C1 segment of cervical spinal cord (tissue), 14 donors: ENCODE measurements around the gene BMP7.
A peak's percentile ranks its signal among the peaks of the same experiment; 100 is the strongest.

Source experiments
- DNase-seq, 14 donors: peaks; one replicate each; lab custom pipeline; 2025; lab: John Stamatoyannopoulos, UW

The BMP7 gene

GRCh38 chr20:57266291-57267157 is at the start of gene BMP7:
Gene BMP7, minus strand, starts transcription at chr20:57266641. Its CDS starts 519 bp downstream, at chr20:57266122.
- peak in 12 of 14 donors; percentile 14 to 85 (median 68) for DNase-seq

GRCh38 chr20:57315976-57316480 is 49.6 kb upstream of the BMP7 start:
- no peak for DNase-seq

GRCh38 chr20:57315083-57315975 is 48.9 kb upstream of the BMP7 start:
- DNase-seq: no peak

GRCh38 chr20:57313951-57314350 is 47.5 kb upstream of the BMP7 start:
- no peak for DNase-seq

GRCh38 chr20:57313230-57313629 is 46.8 kb upstream of the BMP7 start:
- no peak for DNase-seq

- no peak for DNase-seq
These were observed 45.7 kb upstream of the BMP7 start for GRCh38 chr20:57312138-57312537.

- DNase-seq: no peak
These were observed 44.5 kb upstream of the BMP7 start for GRCh38 chr20:57310821-57311514.

GRCh38 chr20:57309544-57310115 is 43.2 kb upstream of the BMP7 start:
- DNase-seq: peak in 5 of 14 donors; percentile 14 to 48 (median 18)

GRCh38 chr20:57308451-57309271 is 42.2 kb upstream of the BMP7 start:
- no peak for DNase-seq

GRCh38 chr20:57306747-57307146 is 40.3 kb upstream of the BMP7 start:
- DNase-seq: no peak

GRCh38 chr20:57301026-57301425 is 34.6 kb upstream of the BMP7 start:
- no peak for DNase-seq

GRCh38 chr20:57298457-57298856 is 32.0 kb upstream of the BMP7 start:
- DNase-seq: no peak

GRCh38 chr20:57294550-57294949 is 28.1 kb upstream of the BMP7 start:
- DNase-seq: no peak

- DNase-seq: no peak
These were observed 27.6 kb upstream of the BMP7 start for GRCh38 chr20:57293995-57294394.

GRCh38 chr20:57292611-57293010 is 26.2 kb upstream of the BMP7 start:
- DNase-seq: no peak

GRCh38 chr20:57291694-57292093 is 25.3 kb upstream of the BMP7 start:
- DNase-seq: no peak

- DNase-seq: no peak
These were observed 24.6 kb upstream of the BMP7 start for GRCh38 chr20:57291003-57291402.

GRCh38 chr20:57290178-57290484 is 23.7 kb upstream of the BMP7 start:
- no peak for DNase-seq

- DNase-seq: peak in 10 of 14 donors; percentile 42 to 86 (median 69)
These were observed 23.1 kb upstream of the BMP7 start for GRCh38 chr20:57289391-57290177.
